IMR-90 (cell line): ENCODE measurements around the gene VDR.

Experiments
- POLR2A ChIP-seq: IDR thresholded peaks from 2 replicates; pipeline ENCODE4 v1.6.1; 2012; ENCODE audit warnings: mild to moderate bottlenecking, low read depth, low read length
- TF ChIP-seq, protein P1 (sequence below): conservative IDR thresholded peaks from 2 replicates; pipeline ENCODE4 v1.5.1; 2012; ENCODE audit warnings: mild to moderate bottlenecking, low read depth, low read length, improper control_type of control experiment
- TF ChIP-seq, protein P2 (sequence below): fragments of 150-350 bp; IDR thresholded peaks from 2 replicates; pipeline ENCODE4 v1.6.1; 2016; ENCODE audit warnings: low read depth, mild to moderate bottlenecking, low read length, moderate library complexity, borderline replicate concordance

DNA sequence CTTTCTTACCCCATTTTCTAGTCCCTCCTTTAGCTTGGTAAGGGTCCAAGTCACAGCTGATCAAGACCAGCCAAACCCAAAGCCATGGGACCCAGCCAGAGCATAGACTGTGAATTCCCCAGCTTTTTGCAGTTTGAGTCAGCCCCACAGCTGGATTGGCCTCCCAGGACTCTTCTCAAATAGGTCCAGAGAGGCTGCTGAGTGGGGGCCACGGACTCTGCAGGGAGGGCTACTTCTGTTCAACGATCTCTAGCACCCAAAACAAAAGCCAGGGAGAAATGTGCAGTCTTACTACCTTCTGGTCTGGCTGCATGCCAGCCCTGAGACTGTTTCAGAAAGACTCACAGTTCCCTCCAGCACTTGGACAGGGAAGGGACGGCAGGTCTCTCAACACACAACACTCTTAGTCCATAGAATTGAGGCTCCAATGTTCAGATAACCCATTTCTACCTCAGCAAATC is 1.6 kb downstream of the VDR start:
- TF ChIP-seq, protein P1, sequence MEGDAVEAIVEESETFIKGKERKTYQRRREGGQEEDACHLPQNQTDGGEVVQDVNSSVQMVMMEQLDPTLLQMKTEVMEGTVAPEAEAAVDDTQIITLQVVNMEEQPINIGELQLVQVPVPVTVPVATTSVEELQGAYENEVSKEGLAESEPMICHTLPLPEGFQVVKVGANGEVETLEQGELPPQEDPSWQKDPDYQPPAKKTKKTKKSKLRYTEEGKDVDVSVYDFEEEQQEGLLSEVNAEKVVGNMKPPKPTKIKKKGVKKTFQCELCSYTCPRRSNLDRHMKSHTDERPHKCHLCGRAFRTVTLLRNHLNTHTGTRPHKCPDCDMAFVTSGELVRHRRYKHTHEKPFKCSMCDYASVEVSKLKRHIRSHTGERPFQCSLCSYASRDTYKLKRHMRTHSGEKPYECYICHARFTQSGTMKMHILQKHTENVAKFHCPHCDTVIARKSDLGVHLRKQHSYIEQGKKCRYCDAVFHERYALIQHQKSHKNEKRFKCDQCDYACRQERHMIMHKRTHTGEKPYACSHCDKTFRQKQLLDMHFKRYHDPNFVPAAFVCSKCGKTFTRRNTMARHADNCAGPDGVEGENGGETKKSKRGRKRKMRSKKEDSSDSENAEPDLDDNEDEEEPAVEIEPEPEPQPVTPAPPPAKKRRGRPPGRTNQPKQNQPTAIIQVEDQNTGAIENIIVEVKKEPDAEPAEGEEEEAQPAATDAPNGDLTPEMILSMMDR = no peak
- TF ChIP-seq, protein P2, sequence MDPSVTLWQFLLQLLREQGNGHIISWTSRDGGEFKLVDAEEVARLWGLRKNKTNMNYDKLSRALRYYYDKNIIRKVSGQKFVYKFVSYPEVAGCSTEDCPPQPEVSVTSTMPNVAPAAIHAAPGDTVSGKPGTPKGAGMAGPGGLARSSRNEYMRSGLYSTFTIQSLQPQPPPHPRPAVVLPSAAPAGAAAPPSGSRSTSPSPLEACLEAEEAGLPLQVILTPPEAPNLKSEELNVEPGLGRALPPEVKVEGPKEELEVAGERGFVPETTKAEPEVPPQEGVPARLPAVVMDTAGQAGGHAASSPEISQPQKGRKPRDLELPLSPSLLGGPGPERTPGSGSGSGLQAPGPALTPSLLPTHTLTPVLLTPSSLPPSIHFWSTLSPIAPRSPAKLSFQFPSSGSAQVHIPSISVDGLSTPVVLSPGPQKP = no peak
- TF ChIP-seq POLR2A = no peak
